Skin of body (tissue), 2 donors: Measurements from ENCODE around the gene DCTPP1. TPM values are rescaled to one million over a fixed set of nuclear protein-coding genes. Genes with fewer than 3 reads are reported as not detected.

Experiments
- DNase-seq: peaks from one replicate; lab custom pipeline; 2025; lab: John Stamatoyannopoulos, UW
- total RNA-seq: library from RNA; depleted of rRNA; stranded (reverse); fragments of >200 nt; gene quantifications from one replicate; pipeline ENCODE4 v1.2.3, GENCODE V29; 2014

The DCTPP1 gene
- total RNA-seq, 1 donor from 2014 or later: 14.3 TPM

DNA sequence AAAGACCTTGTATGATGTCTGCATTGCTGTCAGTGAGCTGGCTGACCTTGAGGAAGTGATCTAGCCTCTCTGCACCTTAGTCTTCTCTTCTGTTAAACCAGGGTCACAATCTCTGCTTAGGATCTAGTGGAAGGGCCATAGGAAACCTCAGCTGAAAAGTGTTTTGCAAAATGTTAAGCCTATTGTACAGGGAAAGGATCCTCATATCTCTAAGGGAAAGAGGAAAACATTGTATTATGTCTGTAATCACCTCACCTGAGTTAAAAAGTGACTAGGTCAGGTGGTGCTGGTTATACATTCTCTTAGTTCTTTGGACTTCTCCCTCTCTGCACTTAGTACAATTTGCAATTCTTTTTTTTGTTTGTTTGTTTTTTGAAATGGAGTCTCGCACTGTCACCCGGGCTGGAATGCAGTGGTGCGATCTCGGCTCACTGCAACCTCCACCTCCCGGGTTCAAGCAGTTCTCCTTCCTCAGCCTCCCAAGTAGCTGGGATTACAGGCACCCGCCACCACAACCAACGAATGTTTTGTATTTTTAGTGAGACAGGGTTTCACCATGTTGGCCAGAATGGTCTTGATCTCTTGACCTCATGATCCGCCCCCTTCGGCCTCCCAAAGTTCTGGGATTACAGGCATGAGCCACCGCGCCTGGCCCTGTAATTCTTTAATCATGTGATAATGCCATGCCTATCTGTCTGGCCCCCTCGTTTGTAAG lies 17.8 kb upstream of the DCTPP1 start:
- DNase-seq: no peak

DNA sequence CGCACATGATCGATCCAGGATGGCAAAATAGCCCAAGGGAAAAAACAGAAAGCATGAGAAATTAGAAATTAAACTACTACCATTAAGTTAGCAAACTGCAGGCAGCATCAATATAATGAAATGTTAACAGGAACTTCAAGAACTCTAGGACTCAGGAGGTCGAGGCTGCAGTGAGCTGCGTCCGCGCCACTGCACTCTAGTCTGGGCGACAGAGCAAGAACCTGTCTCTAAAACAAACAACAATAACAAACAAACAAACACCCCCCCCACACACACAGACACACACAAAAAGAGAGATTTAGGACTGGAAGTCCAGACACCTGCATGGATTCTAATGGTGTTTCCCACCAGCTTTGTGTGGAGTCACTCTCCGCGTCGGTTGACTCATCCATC lies 16.4 kb upstream of the DCTPP1 start:
- DNase-seq: no peak

DNA sequence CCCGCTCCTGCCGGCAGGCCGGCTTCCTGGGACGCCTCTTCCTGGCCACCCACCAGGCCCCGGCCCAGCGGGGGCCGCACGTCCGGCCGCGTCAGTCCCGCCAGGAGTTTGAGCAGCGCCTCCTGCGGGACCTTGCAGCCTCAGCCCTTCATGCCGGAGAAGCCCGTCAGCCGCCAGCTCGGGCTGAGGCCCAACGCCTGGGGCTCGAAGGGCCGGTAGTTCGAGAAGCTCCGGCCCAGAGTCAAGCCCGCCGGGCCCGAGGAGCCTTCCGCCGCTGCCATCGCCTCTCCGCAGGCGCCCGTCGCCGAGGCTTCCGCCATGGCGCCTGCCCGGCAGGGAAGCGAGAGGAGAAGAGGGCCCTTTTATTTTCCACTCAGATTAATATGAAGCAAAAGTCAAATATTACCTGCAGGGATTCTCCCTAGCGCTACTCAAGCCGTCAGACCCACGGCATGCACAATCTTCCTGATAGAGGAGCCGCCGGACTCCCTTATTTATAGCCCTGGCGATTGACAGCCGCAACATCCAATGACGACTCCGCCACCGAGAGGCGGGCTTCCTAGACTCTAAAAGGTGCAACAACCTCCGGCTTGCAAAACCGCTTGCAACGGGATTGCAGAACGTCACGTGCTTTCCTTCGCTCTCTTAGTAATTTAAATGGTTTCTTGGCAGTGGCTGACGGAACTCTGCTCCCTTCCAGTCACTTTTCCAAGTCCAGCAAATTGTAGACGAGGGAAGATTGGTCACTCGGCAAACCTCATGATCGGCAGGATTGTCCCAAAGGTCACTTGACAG lies 15.8 kb upstream of the DCTPP1 start, which contains the start of gene SEPHS2:
Gene SEPHS2 (minus strand): TSS at position 467 of the 795 bp plus-strand sequence. CDS start 147 bp downstream, at position 320.
- peak; percentile 84 for DNase-seq

DNA sequence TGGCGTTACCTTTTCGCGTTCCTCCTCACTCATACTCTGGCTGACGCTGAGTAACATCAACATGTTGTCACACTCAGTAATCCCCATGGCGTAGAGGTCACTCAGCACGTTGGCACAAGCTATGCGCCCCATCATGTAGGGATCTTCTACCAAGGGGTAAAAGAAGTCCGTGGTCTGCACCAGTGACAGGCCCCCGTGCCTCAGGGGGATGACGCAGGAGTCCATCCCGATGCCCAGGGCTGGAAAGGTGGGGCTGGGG lies 15.2 kb upstream of the DCTPP1 start:
- DNase-seq: no peak

DNA sequence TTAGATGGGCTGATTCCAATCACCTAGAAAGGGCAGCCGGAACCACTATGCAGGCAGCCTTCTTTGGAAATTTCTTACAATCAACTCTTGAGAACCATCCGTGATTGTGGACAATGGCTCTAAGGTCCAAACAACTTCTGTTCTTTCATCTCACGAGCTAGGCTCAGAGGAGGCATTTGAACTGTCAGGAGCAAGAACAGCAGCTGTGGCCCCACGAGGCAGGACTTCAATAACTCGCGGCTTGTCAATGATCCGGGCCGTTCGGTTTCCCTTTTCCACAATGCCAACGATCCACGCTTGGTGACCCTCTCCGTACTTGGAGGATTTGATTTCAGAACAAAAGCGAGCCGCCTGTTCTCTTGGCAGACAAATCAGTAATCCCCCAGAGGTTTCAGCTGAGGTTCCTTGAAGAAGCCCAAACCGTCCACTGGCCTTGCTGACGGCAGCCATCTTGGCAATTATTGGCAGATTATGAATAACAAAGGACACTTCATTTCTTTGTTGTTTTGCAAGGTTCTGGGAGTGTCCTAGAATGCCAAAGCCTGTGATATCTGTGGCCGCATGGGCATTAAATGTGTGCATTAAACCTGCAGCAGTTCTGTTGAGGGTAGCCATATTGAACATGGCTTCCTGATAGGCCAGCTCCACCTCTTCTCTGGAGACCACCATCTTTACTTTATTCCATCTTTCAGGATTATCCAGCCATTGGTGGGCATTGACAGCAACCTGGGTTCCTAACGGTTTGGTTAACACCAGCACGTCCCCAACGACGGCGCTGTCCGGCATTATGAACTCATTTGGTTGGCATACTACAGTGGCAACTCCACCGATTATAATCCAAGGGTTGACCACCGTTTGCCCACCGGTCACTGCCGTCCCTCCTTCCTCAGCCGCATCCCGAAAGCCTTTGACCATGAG lies 14.7 kb upstream of the DCTPP1 start:
- DNase-seq: no peak

DNA sequence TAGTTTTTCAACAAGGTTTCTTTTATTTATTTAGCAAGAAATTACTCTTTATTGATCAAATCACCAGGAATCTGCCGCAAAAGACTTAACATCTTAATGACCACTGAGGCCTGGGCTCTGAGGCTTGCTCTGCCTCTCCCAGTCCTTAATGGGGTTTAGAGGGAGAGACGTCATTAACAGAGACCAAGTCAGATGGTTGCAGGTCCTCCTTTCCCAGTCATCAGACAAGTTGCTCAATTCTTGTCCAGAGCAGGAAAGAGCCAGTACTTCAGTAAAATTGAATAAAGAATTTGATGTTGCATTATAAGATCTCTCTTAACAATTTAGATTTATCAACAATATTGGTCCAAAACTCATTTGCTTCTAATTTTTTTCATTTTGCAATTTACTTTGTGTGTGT lies 13.8 kb upstream of the DCTPP1 start:
- DNase-seq: no peak

DNA sequence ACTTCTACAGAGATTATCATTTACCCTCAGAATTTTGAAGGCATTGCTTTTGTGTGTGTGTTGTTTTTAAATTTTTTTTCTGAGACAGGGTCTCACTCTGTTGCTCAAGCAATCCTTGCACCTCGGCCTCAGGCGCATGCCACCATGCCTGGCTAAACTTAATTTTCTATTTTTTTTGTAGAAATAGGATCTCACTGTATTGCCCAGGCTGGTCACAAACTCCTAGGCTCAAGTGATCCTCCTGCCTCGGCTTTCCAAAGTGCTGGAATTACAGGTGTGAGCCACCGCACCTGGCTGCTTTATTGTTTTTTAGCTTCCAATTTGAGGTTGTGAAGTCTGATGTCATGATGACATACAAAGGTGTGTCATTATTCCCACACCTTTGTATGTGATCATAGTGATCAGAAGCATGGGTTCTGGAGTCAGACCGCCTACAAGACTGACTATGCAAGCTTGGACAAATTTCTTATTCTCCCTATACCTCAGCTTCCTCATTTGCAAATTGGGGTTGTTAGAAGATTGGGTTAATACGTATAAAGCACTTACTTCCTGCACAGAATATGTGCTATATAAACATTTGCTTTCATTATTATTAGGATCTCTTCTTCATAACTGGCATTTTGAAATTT lies 10.0 kb upstream of the DCTPP1 start:
- no peak for DNase-seq

DNA sequence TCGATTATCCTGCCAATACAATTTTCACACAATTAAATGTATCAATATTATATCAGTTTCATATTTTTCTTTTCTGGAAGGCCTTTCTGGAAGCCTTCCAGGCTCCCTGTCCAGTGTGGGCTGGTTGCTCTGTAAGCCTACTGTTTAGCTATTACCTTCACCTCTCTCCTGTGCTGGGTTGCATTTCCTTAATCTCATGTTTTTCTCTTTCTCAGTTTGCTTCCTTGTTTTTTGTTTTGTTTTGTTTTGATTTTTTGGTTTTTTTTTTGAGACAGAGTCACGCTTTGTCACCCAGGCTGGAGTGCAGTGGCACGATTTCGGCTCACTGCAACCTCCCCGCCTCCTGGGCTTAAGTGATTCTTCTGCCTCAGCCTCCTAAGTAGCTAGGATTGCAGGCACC lies 9.0 kb upstream of the DCTPP1 start:
- DNase-seq: no peak

DNA sequence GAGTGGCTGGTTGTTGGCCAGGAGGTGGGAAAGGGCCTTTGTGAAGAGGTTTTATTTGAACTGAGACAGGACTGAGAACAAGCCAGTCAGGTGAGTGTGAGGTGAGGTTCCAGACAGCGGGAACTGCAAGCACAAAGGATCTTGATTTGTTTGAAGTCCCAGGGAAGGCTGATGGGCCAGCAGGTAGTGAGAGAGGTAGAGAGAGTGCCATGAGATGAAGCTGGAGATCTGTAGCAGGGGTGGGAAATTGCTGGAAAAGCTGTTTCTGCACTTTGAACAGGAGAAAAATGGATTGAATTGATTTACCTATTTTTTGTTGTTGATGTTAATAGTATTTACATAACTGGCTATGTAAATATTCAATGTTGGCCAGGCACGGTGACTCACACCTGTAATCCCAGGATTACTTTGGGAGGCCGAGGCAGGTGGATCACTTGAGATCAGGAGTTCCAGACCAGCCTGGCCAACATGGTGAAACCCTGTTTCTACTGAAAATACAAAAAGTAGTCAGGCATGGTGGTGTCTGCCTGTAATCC lies 7.7 kb upstream of the DCTPP1 start:
- DNase-seq: no peak

DNA sequence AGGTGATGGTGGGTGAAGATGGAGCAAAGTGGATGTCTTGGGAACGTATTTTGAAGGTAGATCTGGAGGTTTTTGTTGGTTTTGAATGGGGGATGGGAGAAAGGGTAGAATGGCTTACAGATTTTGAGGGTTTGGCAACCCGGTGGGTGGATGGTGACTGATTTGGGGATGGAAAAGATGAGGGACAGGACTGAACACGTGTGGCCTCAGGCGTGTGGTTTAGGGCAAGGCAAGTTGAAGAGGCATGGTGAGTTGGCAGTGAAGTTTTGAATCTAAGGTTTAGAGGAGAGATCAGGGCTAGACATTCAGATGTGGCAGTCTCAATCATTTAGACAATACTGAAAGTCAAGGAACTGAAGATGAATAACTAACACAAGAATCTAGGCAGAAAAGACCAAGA lies 5.0 kb upstream of the DCTPP1 start:
- no peak for DNase-seq

DNA sequence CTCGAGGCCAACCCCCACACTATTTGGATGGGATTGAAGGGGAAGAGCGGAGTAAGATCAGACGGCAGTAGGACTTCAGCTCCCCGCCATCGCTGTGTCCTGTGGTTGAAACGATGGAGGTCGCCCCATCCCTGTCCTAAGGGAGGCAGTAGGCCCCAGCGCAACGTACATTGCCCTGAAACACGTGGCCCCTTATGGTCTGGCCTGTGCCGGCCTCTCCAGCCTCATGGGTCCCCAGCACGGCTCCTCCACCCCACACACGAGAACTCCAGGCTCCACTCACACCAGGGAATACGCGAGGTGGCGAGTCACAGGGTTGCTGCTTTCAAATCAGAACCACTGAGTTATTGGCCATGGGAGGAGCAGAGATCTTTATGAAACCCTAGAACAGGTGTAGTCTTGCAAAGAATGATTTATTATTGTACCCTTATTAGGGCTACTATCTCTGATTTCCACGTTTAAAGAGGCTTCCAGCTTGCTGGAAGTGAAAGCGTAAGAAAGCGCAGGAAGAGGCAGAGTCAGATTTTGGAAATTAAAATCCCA lies 669 bp upstream of the DCTPP1 start:
- DNase-seq: no peak

DNA sequence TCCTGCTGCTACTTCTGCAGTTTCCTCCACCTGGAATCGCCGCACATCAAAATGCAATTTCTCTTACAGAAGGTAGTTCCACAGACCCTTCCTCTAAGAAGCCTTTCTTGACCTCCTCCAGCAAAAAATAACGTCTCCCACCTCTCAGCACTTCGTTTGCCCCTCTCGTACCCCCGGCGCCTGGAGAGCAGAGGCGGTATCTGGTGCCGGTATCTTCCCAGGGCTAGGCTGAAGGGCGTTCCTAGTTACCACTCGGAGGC lies 482 bp downstream of the DCTPP1 start:
- DNase-seq: no peak

DNA sequence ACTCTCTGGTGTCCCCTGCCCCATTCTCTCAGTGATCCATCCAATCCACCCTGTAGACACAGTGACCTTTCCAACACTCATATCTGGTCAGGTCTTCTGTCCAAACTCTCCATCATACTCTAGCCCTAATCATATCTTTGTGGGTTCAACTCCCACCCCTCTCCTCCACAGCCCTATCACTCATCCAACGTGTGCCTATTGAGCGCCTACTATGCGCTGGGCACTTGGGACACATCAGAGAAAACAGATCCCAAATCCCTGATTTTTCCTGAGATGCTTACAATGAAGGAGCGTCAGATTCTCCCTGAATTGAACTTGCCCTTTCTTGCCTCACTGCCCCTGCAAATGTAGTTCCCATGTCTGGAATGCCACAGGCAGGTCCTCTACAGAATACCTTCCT lies 1.8 kb downstream of the DCTPP1 start:
- no peak for DNase-seq

DNA sequence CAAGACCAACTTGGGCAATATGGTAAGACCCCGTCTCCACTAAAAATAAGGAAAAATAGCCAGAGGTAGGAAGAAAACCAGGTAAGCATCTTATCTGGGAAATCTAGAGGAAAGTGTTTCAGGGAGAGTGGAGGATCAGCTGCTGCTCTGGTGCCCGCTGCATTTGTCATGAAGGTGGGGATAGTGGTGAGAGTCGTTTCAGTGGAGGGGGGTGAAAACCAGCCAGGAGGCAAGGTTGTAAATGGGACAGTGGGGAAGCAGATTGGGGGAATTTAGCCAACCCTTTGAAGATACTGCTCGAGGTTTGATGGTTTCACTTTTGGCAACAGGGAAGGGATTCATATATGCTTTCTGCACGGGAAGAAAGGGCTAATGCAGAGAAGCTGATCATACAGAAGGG lies 8.8 kb downstream of the DCTPP1 start:
- DNase-seq: no peak

DNA sequence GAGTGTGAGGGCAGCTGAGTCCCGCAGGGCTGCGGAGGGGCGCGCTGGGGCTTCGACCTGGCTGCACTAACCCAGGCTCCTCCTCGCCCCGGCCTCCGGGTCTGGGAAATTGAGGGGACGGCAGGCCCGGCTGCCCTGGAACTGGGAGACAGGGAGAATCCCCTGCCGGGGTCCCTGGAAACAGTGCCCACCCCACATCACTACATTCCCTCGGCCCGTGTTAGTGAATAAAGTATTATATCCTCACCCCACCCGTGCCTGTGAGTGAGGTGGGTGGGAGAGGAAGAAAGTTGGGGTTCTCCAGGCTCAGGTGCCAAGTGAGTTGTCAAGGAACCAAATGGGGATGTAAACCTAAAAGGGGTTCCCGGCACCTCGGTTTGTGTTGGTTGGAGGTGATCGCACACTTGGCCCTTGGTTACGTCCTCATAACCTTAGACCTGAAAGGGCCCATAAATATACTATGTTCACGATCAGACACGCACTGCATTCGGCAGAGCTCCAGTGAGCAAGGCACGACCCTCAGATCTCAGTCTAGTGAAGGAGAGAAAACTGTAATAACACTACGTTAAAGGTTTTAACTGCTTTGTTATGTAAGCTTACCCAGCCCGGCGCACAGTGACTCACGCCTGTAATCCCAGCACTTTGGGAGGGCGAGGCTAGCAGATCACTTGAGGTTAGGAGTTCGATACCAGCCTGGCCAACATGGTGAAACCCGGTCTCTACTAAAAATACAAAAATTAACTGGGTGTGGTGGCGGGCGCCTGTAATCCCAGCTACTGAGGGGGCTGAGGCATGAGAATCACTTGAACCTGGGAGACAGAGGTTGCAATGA lies 11.3 kb downstream of the DCTPP1 start:
- no peak for DNase-seq

DNA sequence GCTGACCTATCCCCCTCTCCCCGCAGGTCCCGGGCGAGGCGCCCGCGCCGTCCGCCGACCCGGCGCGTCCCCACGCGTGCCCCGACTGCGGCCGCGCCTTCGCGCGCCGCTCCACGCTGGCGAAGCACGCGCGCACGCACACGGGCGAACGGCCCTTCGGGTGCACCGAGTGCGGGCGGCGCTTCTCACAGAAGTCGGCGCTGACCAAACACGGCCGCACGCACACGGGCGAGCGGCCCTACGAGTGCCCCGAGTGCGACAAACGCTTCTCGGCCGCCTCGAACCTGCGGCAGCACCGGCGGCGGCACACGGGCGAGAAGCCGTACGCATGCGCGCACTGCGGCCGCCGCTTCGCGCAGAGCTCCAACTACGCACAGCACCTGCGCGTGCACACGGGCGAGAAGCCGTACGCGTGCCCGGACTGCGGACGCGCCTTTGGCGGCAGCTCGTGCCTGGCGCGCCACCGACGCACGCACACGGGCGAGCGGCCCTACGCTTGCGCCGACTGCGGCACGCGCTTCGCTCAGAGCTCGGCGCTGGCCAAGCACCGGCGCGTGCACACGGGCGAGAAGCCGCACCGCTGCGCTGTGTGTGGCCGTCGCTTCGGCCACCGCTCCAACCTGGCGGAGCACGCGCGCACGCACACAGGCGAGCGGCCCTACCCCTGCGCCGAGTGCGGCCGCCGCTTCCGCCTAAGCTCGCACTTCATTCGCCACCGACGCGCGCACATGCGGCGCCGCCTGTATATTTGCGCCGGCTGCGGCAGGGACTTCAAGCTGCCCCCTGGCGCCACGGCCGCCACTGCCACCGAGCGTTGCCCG lies 12.1 kb downstream of the DCTPP1 start:
- peak; percentile 75 for DNase-seq

DNA sequence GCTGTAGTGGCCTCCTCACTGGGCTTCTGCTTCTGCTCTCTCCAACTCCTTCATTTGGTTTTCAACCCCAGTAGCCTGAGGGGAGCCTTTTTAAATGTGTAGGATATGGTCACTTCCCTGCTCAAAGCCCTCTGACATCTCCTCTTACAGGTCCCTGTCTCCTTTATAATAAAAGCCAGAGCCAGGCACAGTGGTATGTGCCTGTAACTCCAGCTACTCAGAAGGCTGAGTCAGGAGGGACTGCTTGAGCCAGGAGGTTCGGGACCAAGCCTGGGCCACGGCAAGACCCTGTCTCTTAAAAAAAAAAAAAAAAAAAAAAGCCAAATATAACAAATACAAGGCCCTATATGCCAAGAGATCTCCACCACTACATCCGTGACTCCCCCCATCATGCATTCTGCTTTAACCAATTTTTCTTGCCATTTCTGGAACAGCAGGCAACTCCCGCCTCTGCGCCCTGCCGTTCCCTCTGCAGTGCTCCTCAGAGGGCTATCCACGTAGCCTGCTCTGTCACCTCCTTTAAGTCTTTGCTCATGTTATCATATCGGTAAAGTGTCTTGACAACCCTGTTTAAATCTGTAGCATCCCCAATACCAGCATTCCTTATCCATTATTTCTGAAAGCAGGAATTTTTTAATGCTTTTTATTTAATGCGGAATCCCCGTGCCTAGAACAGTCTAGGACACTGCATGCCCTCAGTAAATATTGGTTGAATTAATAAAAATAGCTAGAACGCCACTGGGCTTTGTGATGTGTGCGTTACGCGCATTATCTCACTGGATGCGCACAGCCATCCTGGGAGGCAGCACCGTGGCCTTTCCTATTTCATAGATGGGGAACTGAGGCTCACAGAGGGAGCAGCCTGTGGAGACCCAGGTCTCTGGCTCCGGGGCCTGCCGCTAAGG lies 13.0 kb downstream of the DCTPP1 start:
- no peak for DNase-seq

DNA sequence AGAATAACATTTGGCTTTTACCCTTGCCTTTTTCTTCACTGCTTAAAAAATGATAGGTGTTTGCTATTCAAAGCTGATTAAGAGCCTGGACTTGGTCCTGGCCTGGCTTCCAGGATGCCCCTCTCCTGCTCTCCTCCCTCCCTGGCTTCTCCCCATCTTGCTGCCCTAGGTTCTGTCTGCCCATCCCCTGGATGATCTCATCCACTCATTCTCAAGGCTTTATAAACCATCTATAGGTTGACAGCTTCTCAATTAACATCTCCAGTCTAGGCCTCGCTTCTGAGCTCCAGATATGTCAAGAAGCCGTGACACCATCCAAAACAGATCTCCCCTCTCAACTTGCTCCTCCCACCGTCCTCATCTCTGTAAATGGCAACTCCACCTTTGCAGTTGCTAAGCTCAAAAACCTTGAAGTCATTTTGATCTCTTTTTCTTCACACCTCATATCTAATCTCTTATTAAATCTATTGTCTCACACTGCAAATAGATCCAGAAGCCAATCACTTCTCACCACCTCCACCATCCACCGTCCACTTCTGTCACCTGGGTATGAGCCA lies 13.7 kb downstream of the DCTPP1 start:
- no peak for DNase-seq
